ENCODE results near the gene FAM120B.

GRCh38 chr6:170308761-170309160, 2.2 kb downstream of the FAM120B start:
- no peak for TF ChIP-seq GATA2 (IDR thresholded peaks at IDR 0.05; ENCODE audit: low read depth, low read length)
- no peak for TF ChIP-seq GATA3 (IDR thresholded peaks at IDR 0.05; ENCODE audit: low read depth, low read length)

All from SH-SY5Y (cell line).